Camera-type eye (tissue), 1 donor: ENCODE results near the gene KIF3A. TPM values are rescaled to one million over a fixed set of nuclear protein-coding genes. Genes with fewer than 3 reads are reported as not detected.

Source experiments
- total RNA-seq: library from RNA; depleted of rRNA; stranded (reverse); fragments of >200 nt; gene quantifications from one replicate; pipeline ENCODE4 v1.2.3, GENCODE V29; 2014

The KIF3A gene
- 49.0 TPM for total RNA-seq

GRCh38 chr5:132736853-132737833 is at the start of gene KIF3A:
KIF3A (minus strand) TSS chr5:132737546; CDS start chr5:132737419, 127 bp downstream.

GRCh38 chr5:132777209-132778069 is 40.1 kb upstream of the KIF3A start, which contains the start of gene SEPTIN8:
SEPTIN8 (minus strand) TSS chr5:132777239; CDS start chr5:132777137, 102 bp downstream.

GRCh38 chr5:132746954-132747615 is 9.7 kb upstream of the KIF3A start, which contains the start of gene CCNI2:
CCNI2 (plus strand) TSS chr5:132747426; CDS start chr5:132747496, 70 bp downstream.

GRCh38 chr5:132673939-132674630 is 63.3 kb downstream of the KIF3A start, which contains the start of gene IL4:
IL4 (plus strand) TSS chr5:132673989; CDS start chr5:132674051, 62 bp downstream.

GRCh38 chr5:132657676-132658380 is 79.5 kb downstream of the KIF3A start, which contains the start of gene IL13:
IL13 (plus strand) TSS chr5:132658173; CDS start chr5:132658187, 14 bp downstream.

Other genes with a start within 250 kb of the KIF3A start
- gene IRF1, start 246.8 kb downstream of the KIF3A start, total RNA-seq = 11.2 TPM
- gene IL5, start 194.0 kb downstream of the KIF3A start, total RNA-seq = not detected
- 46.0 TPM for gene RAD50, start 180.6 kb downstream of the KIF3A start, total RNA-seq
- gene IL13, start 79.4 kb downstream of the KIF3A start, total RNA-seq = not detected
- gene IL4, start 63.6 kb downstream of the KIF3A start, total RNA-seq = not detected
- 0.60 TPM for gene CCNI2, start 9.9 kb upstream of the KIF3A start, total RNA-seq
- 73.3 TPM for gene SEPTIN8, start 39.7 kb upstream of the KIF3A start, total RNA-seq
- gene SOWAHA, start 75.8 kb upstream of the KIF3A start, total RNA-seq = 2.3 TPM
- gene SHROOM1, start 93.1 kb upstream of the KIF3A start, total RNA-seq = 5.2 TPM
- 1.1 TPM for gene GDF9, start 128.9 kb upstream of the KIF3A start, total RNA-seq
- gene UQCRQ, start 129.1 kb upstream of the KIF3A start, total RNA-seq = 78.5 TPM
- 1.1 TPM for gene LEAP2, start 136.1 kb upstream of the KIF3A start, total RNA-seq
- 126 TPM for gene AFF4, start 226.1 kb upstream of the KIF3A start, total RNA-seq